G401.6 (cell line): ENCODE measurements around the gene KRR1.

Experiments
- FAIRE-seq: peaks from 2 replicates; lab custom pipeline; 2012; peaks lifted over from hg19 to GRCh38; lab: Jason Lieb, UNC

KRR1 gene

GRCh38 chr12:75511116-75512048 is at the start of gene KRR1:
KRR1 (minus strand) TSS chr12:75511609; CDS start chr12:75511597, 12 bp downstream.
- FAIRE-seq, result peak; percentile 99

GRCh38 chr12:75560167-75560566 is 48.8 kb upstream of the KRR1 start:
- no peak for FAIRE-seq

GRCh38 chr12:75558287-75558686 is 46.9 kb upstream of the KRR1 start:
- FAIRE-seq, result no peak

- no peak for FAIRE-seq
Observed at GRCh38 chr12:75556311-75556899, 45.0 kb upstream of the KRR1 start.

GRCh38 chr12:75554556-75554880 is 43.1 kb upstream of the KRR1 start:
- no peak for FAIRE-seq

- FAIRE-seq, result no peak
Observed at GRCh38 chr12:75553836-75554555, 42.6 kb upstream of the KRR1 start.

- FAIRE-seq, result no peak
Observed at GRCh38 chr12:75553398-75553797, 42.0 kb upstream of the KRR1 start.

GRCh38 chr12:75551477-75551876 is 40.1 kb upstream of the KRR1 start:
- FAIRE-seq, result no peak

GRCh38 chr12:75550401-75551240 is 39.2 kb upstream of the KRR1 start:
- no peak for FAIRE-seq

GRCh38 chr12:75549989-75550388 is 38.6 kb upstream of the KRR1 start:
- no peak for FAIRE-seq

- no peak for FAIRE-seq
Observed at GRCh38 chr12:75548879-75549278, 37.5 kb upstream of the KRR1 start.

GRCh38 chr12:75545636-75546035 is 34.2 kb upstream of the KRR1 start:
- no peak for FAIRE-seq

- FAIRE-seq, result no peak
Observed at GRCh38 chr12:75543529-75543928, 32.1 kb upstream of the KRR1 start.

GRCh38 chr12:75542942-75543341 is 31.5 kb upstream of the KRR1 start:
- no peak for FAIRE-seq

- no peak for FAIRE-seq
Observed at GRCh38 chr12:75539889-75540288, 28.5 kb upstream of the KRR1 start.

- FAIRE-seq, result no peak
Observed at GRCh38 chr12:75533239-75533638, 21.8 kb upstream of the KRR1 start.

GRCh38 chr12:75529826-75530225 is 18.4 kb upstream of the KRR1 start:
- no peak for FAIRE-seq

- FAIRE-seq, result no peak
Observed at GRCh38 chr12:75529316-75529715, 17.9 kb upstream of the KRR1 start.

- no peak for FAIRE-seq
Observed at GRCh38 chr12:75528692-75529091, 17.3 kb upstream of the KRR1 start.

GRCh38 chr12:75528272-75528671 is 16.9 kb upstream of the KRR1 start:
- FAIRE-seq, result no peak

GRCh38 chr12:75526655-75527511 is 15.5 kb upstream of the KRR1 start:
- FAIRE-seq, result peak; percentile 87
